ENCODE measurements around the gene ZDHHC3.
"Not testable (repeated sequence)": the region's sequence is repeated elsewhere in the genome, so short reads cannot be mapped to it uniquely, and the experiment has no call there.

The ZDHHC3 gene

DNA sequence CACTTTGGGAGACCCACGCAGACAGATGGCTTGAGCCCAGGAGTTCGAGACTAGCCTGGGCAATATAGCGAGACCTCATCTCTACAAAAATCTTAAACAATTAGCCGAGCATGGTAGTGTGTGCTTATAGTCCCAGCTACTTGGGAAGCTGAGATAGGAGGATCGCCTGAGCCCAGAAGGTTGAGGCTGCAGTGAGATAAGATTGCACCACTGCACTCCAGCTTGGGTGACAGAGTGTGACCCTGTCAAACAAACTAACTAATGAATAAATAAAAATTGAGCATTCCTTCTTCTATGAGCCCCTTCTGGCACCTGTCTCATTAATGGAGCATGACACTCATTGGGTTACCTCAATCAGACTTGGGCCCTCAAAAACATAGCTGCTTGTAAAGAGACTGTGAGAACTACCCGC lies 7.5 kb downstream of the ZDHHC3 start:
- DNase-seq (ENCODE audit: insufficient read length, low spot score), result no peak
- FAIRE-seq, result no peak

DNA sequence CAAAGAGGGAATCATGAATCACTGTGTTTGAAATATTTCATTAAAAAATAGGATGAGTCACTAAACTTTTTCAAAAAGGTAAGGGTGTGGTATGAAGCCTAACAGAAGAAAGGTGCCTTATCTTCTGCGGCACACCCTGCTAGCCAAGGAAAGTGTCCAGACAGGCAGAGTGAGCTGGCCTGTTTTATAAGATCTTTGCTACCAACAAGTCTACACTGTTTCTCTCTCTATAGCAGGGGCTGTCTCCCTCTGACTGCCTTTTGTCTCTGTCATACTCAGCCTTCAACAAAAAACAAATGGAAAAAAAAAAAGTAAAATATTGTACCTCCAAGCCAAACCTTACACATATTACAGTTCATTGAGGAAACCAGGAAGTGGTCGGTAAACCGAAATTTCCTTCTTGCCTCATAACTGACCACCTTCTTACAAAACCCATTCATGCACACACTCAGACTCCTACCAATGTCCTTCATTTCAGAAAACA lies 9.1 kb downstream of the ZDHHC3 start:
- DNase-seq (ENCODE audit: insufficient read length, low spot score) (no peak), FAIRE-seq (peak; percentile 80)

DNA sequence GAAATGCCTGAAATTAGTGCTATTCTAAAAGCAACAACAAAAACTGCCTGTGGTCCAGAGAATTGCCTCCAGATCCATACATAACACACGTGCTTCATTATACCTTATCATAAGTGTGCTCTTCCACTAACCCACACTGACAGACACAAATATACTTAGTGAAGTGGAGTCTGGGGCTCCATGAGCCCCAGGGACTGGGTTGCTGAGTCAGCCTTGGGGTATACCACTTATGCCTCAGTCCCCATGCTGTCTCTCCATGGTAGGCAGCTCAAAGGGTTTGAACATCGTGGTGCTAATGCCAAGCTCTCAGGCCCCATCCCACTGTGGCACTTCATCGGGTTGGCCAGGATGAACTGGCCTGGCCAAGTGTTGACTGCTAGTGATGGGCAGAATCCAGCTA lies 10.8 kb downstream of the ZDHHC3 start:
- FAIRE-seq, result no peak
- no peak for DNase-seq (ENCODE audit: insufficient read length, low spot score)

DNA sequence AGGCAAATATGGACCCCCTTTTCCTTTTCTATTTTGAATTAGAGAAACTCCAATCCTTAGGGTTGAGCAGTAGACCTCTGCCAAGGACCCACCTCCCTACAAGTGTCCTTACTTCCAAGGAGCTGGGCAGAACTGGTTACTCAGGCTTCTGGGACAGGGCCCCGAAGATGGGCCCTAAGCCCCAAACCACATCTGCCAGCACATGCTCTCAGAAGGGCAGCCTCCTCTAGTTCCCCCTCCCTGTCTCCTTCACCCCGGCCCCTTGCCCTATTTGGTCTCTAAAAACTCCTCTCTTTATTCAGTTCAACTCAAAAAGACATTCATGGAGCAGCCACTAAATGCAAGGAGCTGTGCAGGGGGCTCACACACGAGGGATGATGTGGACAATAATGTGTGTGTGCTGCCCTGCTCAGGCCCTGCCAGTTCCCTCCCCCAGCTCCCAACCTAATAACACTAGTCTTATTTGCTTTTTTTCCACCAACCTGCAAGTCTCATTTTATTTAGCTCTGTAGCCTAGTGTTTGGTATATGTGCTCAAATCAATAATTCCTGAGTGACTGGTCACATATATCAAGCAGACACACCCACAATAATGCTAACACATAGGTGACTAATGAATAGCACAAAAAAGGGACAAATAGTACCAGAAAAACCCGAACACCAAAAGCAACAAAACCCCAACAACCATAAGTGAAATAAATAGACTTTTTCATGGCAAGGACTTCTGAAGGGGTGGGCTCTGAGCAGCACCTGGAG lies 12.2 kb downstream of the ZDHHC3 start:
- FAIRE-seq (no peak), DNase-seq (ENCODE audit: insufficient read length, low spot score) (no peak)

DNA sequence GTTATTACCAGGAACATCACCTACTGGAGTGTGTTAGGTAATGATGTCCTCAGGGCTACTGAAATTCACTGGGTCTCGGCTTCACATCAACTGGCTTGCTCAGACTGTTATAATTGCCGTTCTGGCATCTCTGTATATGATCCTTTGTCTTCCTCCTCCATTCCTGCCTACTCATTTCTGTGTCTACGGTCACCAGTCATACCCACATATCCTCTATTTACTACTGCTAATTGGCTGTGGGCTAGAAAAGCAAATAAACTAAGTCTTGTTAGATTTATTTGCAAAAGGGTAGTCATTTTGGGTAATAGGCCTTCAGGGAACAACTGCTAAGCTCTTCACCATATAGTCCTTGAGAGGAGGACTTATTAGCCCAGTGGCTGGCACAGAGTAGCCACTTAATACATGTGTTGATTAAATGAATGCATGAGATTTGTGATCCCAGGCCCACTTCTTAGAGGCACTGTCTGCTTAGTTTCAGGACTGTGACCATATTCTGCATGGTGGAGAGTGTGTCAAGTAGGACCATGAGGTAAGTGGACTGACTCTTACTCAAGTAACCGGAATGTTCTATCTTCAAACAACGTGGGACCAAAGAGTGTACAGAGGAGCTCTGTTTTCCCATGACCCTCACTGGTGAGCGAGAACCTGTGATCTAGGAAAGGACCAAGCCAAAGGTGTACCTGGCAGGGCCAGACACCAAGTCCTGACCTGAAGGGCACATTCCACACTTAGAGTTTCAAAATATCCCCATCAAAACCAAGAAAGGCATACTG lies 13.2 kb downstream of the ZDHHC3 start:
- FAIRE-seq, result no peak
- DNase-seq (ENCODE audit: insufficient read length, low spot score), result no peak

DNA sequence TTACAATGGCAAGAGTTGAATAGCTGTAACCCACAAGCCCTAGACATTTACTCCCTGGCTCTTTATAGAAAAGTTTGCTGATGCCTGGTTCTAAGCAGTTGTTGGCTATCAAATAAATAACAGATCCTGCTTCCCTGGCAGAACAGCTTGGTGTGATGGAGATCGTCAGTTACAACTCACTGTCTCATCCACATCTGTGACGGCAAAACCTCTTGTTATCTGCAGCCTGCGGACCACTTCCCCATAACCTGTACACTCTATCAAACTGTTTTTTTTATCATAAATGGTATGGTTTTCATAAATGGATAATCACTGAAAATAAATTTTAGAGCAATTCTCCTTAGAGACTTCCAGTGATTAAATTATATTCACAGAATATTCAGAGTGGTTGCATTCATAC lies 14.1 kb downstream of the ZDHHC3 start:
- no peak for DNase-seq (ENCODE audit: insufficient read length, low spot score)
- FAIRE-seq, result no peak

DNA sequence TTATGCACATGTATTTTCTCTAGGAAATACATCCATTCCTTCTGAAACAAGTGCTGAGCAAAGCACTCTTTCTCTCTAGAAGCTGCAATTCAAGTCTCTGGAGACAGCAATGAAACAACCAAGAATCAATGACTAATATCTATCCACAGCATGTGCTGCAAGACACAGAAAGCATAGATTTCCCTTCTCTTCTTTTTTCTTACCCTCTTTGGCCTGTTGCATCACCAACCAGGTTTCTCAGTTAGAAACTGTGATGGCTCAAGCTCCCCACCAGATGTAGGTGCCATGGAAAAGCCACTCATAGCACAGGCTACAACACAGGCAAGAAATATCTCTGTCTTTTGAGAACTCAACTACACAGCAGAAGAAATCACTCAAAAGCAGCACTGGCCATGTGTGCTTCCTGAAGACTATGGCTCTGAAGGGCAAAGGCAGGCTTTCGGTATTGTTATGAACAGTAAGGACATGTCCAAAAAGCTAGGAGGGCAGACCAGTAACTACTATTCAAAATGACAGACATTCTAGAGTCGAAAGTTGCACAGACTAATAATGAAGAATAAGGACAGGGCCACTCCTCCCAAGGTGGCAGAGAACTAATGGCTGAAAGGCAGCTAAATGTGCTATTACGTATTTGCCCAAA lies 15.5 kb downstream of the ZDHHC3 start:
- DNase-seq (ENCODE audit: insufficient read length, low spot score) (no peak), FAIRE-seq (peak; percentile 57)

DNA sequence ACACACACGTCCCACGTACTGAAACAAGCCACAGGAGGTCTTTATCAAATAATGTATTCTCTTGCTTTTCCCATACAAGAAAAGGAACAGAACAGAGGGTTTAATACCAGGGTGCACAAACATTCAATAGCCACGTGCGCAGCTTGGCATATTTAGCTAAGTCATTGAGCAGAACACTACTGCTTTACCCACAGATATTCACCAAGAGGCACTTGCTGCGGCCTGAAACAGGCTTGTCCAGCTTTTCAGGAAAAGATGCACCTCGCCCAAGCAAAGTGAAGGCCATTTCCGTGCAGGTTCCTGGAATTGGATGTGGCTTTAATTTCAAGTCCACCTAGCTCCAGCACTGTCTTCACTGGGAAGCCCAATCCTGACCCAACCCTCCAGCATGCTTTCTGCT lies 17.6 kb downstream of the ZDHHC3 start:
- no peak for FAIRE-seq
- DNase-seq (ENCODE audit: insufficient read length, low spot score), result no peak

DNA sequence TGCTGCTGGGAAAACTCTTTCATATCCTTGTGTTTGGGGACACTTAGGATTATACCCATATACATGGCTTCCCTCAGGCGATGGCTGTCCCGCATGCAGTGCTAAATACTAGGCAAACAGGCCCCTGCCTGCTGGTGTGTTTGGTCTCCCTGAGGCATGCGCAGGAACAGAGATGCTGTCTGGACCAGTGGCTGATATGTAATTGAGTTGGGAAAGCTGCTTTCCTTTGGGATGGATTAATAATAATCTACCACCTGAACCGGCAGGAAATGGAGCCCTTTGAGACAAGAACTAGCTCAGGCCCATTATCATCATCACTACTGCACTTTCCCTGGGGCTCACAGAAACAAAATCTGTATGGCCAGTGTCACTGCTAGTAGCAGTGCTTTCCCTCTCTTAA lies 18.0 kb downstream of the ZDHHC3 start:
- FAIRE-seq, result no peak

DNA sequence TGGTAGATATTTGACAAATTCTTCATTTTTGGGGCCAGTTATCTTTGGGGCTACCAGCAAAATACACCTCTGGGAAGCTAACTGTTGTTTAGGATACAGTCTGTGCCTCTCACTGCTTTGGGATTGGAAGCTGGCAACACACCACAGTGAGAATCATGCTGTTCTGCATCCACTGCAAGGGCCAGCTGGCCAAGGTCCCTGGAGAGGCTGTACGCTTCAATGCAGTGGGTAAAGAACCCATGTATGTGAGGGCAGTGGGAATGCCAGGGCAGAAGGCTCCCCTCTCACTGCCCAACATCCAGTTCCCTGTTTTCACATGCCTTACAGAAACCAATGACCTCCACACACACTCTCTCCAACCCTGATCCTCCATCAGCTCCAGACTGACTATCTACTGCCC lies 20.1 kb downstream of the ZDHHC3 start:
- no peak for FAIRE-seq
- no peak for DNase-seq (ENCODE audit: insufficient read length, low spot score)

More for the DNA sequence above, 18.0 kb downstream of the ZDHHC3 start:
- DNase-seq (ENCODE audit: insufficient read length, low spot score), result no peak

DNA sequence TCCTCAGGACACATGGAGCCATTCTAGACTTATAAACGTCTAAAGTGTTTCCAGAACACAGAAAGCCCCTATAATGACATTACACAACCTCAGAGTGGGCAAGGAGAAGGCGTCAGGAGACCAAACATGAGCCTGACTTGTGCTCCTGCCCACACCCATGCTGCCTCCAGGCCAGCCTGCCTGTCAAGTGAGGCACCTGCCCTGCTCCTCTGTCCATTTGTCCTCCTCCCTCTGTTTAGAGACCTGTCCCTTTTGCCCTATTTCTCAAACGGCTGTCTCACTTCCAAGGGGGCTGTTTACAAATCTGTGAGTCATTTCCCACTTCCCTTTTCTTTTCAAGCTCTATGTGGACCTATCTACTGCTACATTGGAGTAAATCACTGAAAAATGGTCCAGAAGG lies 21.0 kb downstream of the ZDHHC3 start:
- FAIRE-seq, result no peak
- DNase-seq (ENCODE audit: insufficient read length, low spot score), result no peak

DNA sequence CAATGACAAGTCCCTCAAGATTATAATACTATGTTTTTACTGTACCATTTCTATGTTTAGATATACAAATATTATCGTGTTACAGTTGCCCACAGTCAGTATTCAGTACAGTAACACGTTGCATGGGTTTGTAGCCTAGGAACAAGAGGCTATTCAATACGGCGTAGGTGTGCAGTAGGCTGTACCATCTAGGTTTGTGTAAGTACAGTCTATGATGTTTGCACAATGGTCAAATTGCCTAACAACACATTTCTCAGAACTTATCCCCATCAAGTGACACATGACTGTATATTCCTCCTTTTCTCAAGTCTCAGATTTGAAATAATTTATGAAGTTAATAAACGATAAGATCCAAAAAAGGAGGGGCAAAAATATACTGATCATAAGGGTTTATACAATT lies 21.7 kb downstream of the ZDHHC3 start:
- DNase-seq (ENCODE audit: insufficient read length, low spot score) (no peak), FAIRE-seq (no peak)

DNA sequence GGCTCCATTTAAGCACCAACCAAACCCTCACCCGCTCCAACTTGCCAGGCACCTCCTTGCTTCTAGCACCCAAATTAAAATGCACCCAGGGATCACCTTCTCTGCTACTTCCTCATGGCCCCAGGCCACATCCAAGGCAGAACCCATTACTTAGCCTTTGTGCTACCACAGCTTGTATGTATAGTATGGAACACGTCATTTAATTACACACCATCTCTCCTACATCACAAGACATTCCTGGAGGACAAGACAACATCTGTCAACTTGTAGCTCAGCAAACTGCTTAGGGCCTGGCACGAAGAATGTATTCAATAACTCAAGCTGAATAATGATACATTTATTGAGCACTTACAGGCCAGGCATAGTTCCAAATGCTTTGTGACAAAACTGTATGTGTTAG lies 23.3 kb downstream of the ZDHHC3 start:
- FAIRE-seq, result no peak
- no peak for DNase-seq (ENCODE audit: insufficient read length, low spot score)

DNA sequence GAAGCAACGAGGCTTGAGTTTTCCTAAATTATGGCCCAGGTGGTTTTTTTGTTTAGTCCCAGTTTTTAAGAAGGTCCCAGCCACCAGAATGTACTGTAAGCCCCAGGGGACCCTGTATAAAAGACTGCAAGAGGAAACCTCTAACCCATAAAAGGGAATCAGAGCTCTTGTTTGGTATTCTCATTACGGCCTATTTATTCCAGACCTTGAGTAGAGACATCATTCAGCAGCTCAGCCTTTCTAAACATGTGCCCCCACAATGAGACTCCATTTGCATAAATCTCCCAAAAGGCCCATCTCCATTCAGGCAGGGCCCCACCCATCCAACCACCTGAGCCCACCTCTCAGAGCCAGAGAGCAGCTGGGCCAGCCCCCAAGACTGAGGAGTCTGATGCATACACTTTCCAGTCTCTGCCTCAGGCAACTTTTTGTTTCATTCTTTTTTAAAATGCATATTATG lies 25.7 kb downstream of the ZDHHC3 start:
- FAIRE-seq (no peak), DNase-seq (ENCODE audit: insufficient read length, low spot score) (no peak)

DNA sequence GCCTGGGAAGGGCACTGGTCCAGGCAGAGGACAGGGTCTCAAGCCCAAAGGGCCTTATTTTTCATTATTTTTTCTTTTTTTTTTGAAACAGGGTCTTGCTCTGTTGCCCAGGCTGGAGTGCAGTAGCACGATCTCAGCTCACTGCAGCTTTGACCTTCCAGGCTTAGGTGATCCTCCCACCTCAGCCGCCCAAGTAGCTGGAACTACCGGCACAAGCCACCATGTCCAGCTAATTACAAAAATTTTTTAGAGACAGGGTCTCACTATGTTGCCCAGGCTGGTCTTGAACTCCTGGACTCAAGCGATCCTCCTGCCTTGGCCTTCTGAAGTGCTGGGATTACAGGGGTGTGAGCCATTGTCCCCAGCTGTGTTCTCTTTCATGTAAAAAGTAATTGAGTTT lies 26.2 kb downstream of the ZDHHC3 start:
- DNase-seq (ENCODE audit: insufficient read length, low spot score); FAIRE-seq: not testable (repeated sequence)

DNA sequence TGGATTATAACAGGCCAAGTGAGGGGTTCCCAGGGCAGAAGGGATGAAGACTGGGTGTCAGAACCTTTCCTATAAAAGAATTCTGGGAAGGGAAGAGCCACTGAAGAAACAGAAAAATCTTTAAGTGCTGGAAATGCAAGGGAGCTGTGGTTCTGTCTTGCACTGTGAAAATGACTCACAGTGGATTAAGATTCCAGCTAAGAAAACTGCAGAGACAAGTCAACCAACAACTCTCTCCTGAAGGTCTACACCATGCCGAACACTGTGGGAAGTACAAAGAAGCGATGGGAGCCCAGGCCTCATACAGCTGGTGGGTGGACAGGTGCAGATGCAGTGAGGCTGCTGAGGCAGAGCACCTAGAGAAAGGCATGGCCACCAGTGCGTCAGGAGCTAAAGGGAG lies 27.7 kb downstream of the ZDHHC3 start:
- no peak for FAIRE-seq
- no peak for DNase-seq (ENCODE audit: insufficient read length, low spot score)

DNA sequence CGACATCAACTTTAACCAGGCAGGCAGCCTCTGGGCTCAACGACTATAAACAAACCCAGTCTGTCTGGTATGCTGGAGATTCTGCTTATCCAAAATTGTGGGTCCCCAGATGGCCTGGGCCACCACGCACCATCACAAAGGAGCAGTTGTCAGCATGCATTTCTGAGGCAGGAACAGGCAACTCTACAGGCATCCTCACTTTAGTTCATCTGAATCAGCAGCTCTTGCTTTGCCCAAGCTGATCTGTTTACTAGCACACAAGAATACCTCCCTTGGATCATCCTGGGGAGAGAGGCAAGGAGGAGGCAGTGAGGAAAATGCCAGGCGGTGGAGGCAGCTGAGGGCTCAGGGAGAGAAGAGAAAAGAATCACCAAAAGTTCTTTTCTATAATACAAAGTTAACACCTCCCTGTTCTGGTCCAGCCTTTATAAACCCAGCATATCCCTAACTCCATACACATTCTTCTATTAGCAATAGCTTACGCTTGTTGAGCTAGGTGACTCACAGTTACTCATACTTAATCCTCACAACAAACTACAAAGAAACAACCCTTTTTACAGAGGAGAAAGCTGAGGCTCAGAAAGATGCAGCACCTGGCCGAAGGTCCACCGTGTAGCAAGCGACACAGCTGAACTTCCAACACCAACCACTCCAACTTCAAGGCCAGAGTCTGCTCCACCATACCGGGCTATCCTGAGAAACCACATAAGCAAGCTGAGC lies 33.6 kb downstream of the ZDHHC3 start:
- no peak for DNase-seq (ENCODE audit: insufficient read length, low spot score)
- FAIRE-seq, result no peak

DNA sequence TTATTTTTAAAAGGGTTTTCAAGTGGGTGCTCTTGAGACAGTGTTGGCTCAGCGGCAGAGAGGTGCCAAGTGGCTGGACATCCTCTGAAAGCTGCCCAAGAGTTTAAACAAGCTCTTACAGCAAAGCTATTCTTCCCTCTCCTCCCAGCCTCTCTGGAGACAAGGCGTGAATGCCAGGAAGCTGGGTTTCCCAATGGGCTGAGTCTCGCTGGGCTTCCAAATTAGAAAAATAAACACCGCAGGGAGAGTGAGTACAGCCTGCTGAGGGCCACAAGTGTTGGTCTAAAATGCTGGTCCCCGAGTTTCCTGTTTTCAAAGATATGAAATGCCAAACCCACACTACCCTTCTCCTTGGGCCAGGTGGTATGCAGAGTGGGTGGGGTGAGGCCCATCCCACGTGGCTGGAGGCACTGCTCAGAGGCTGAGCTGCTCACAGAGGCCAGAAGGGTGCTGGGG lies 36.4 kb downstream of the ZDHHC3 start:
- no peak for FAIRE-seq
- DNase-seq (ENCODE audit: insufficient read length, low spot score), result no peak

DNA sequence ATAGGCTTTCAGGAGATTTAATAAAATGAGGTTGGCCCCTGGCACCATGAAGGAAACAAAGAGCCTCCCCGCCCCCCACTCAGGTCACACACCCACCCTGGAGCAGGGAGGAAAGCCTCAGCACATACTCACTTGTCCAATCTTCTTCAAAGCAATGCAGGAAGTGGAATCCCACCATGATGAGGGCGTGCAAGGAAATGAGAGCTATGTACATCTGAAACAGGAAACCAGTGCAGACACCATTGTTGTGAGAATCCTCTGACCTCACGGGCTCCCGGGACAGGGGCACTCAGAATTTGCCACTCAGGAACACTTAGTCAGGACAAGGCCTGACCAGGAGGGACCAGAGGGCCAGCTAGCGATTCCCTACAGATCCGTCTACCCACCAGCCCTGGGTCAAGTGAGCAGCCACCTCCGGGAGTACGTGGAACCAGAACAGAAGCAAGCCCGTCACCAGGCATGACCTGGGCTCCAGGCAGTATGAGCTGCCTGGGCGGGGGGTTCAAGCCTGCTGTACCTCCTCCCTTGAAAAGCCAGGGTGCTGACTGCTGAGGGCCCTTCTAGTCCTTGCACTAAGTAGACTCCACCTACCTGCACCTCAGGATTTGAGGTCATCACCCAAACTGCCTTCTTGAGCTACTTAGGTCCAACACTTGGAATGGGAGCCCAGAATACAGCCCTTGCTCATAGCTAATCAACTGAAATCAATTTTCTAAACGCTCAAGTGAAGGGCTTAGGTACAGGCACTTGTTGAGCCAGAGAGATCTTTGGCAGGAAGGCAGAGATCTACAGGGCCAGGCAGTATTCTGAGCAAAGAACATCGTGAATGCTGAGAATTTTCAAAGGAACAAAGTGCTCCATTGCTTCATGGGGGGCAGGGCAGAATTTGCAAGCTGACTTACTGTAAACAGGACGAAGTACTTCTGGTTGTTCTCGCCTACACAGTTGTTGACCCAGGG lies 42.7 kb downstream of the ZDHHC3 start:
- no peak for DNase-seq (ENCODE audit: insufficient read length, low spot score)
- FAIRE-seq, result no peak

DNA sequence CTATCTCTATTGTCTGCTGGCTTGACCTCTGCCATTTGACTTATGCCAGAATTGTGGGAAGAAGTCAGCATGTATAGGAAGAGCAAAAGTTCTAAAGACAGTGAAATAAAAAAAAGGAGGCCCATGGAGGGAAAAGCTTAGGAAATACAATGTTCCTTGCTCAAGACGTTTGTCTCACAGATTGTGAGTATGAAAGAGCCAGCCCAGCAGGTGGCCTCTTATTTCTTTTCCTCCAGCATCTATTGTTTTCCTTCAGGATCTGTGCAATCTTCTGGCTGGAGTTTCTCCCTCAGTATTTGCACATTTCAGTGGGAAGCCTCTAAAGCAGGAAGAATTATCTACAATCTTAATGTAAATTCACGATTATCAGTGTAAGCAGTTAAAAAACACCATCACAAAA lies 43.7 kb downstream of the ZDHHC3 start:
- FAIRE-seq, result no peak

More for the DNA sequence above, 43.7 kb downstream of the ZDHHC3 start:
- DNase-seq (ENCODE audit: insufficient read length, low spot score), result no peak

Data from GM19239 (cell line).